Stomach smooth muscle (tissue), 2 donors: ENCODE results near the gene DIDO1.

Source experiments
- H3K27ac ChIP-seq: one replicate; pipeline ENCODE4 v1.7.0; 2013; ENCODE audit warnings: mild to moderate bottlenecking, low read length, inconsistent platforms
- H3K27me3 ChIP-seq, 2 donors: one replicate each; pipeline ENCODE4 v1.7.0; 2013; ENCODE audit warnings: low read length in 2 of 2; ENCODE audit not compliant: insufficient read depth in 2 of 2, control insufficient read depth in 1 of 2
- H3K36me3 ChIP-seq, 2 donors: one replicate each; pipeline ENCODE4 v1.7.0; 2013; ENCODE audit warnings: low read length in 2 of 2; ENCODE audit not compliant: control insufficient read depth in 2 of 2, insufficient read depth in 2 of 2
- H3K4me1 ChIP-seq: one replicate; pipeline ENCODE4 v1.7.0; 2013; ENCODE audit warnings: low read length; ENCODE audit not compliant: control insufficient read depth, insufficient read depth
- H3K4me3 ChIP-seq, 2 donors: one replicate each; pipeline ENCODE4 v1.7.0; 2013; ENCODE audit warnings: low read length in 2 of 2
- H3K9ac ChIP-seq, 2 donors: one replicate each; pipeline ENCODE4 v1.7.0; 2013; ENCODE audit warnings: low read length in 2 of 2, mild to moderate bottlenecking in 1 of 2
- H3K9me3 ChIP-seq, 2 donors: one replicate each; pipeline ENCODE4 v1.7.0; 2013; ENCODE audit warnings: low read length in 2 of 2; ENCODE audit not compliant: control insufficient read depth in 2 of 2
- donor health status: healthy.
- donor health status: Pancreatic carcinoma.

The DIDO1 gene

DNA sequence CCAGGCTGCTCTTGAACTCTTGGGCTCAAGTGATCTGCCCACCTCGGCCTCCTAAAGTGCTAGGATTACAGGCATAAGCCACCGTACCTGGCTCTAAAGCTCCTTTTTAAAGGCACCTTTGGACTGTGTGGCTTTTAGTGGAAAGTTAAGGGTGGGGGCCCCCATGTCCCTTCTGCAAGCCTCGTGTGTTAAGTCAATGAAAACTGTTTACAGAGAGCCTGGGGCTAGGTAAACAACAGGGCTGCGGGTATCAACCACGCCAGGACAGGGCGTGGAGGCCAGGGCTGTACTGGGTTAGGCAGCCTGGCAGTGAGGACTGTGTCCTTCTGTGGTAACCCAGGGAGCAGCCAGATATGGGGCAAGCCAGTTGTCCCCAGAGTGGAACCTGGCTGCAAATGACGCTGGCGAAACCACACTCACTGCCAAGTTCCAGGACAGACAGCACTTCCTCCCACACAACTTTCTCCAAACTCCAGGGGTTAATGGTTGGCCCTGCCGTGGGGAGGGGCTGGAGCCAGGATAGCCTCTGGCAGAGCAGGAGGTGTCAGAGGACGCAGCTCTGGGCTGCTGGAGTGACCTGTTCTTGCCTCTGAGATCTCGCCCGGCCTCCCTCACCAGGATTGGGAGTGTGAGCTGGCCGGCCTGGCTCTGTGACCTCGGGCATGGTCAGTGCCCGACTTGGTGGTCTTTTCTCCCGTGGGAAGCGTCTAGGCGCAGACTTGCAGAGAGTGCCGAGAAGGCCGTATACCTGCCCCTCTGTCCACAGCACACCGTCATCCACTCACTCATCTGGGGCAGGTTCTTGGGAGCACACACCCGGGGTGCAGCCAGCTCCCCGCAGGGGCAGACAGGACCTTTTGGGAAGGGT, 29.4 kb upstream of the DIDO1 start:
- Histone ChIP-seq H3K4me1 (peaks cover 25% of the 10 kb centered on the region), H3K27me3 (no peaks in the 10 kb centered on the region), H3K36me3 (peaks cover under 1 to 5% of the 10 kb centered on the region in 2 donors), H3K4me3 (no peak overlapping the region), H3K9ac (no peak overlapping the region), H3K27ac (no peak overlapping the region), H3K9me3 (no peaks in the 10 kb centered on the region)

DNA sequence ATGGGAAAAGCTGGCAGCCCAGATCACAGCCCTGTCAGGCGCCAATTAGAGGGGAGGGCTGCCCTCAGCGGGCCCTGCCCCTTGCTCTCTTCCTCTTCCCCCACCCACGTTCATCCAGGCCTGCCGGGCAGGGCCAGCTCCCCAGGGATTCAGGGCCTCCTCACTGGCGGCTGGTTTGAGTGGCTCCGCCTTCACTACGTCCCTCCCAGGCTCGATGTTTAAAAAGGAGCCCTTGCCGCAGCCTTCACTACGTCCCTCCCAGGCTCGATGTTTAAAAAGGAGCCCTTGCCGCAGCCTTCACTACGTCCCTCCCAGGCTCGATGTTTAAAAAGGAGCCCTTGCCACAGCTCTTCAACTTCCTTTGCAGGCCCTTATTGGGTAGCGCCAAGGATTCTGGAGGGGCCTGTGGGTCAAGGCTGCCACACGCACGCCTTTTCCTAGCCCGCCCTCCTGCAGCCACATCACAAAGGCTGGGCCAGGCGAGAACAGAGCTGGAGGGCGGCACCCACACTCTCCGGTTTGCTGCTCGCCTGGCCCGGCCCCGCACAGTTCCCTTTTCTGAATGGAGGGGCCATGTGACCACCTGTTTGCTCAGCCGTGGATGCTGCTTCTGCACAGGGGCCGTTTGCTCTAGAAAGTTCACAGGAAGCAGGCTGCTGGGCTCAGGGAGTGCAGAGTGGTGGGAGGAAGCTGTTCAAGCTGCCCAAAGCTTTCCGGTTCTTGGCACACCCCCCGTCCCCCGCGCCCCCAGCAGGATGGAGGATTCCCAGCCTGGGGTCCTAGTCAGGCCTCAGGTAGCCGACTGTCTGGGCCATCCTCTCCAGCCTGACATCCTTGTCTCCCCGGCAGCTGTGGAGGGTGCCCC, 27.8 kb upstream of the DIDO1 start:
- peak overlapping the region; percentile 98 for H3K27ac ChIP-seq
- peaks cover 17 to 20% of the 10 kb centered on the region in 2 donors for H3K36me3 ChIP-seq
- H3K4me1 ChIP-seq: peaks cover 25% of the 10 kb centered on the region
- peak overlapping the region; percentile 44 to 74 for H3K4me3 ChIP-seq
- no peaks in the 10 kb centered on the region for H3K9me3 ChIP-seq
- H3K9ac ChIP-seq: peak overlapping the region; percentile 82 to 89
- H3K27me3 ChIP-seq: no peaks in the 10 kb centered on the region

DNA sequence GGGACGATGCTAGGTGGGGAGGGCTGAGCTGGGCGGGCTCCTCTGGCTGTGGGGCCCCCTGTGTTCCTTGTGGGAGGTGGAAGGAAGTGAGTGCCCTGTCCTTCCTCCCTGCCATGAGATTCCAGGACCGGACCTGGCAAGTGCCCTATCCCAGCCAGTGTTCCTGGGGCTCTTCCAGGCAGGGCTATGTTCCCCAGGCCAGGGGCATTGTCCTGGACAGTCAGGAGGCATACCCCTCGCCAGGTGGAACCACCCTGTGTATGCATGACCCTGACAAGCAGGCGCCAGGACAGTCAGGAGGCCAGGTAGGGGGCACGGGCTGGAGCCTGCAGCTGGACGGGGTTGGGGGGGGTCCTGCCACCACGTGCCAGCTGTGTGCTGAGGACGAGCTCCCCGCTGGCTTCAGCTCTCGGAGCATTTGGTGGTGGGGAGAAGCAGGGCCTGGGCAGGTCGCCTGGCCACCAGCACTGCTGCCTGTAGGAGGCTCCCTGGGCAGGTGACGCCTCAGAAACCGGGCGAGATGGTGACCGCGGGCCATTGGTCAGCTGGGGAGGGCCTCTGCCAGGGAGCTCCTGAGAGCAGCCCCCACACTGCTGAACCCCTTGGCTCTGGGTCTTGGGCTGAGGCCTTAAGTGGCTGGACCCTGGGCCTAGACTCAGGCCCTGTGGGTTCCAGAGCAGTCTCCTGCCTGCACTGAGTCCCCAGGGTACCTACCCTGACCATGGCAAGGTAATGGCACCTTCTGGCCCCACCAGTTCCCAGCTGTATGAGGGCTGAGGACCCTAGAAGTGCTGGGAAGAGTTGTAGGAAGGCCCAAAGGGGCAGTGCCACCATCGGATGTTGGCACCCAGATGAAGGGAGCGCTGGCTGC, 26.9 kb upstream of the DIDO1 start:
- Histone ChIP-seq H3K4me3 (peak overlapping the region; percentile 44 to 74), H3K4me1 (peaks cover 25% of the 10 kb centered on the region), H3K36me3 (peaks cover 22 to 28% of the 10 kb centered on the region in 2 donors), H3K27me3 (no peaks in the 10 kb centered on the region), H3K27ac (peak overlapping the region; percentile 98), H3K9ac (peak overlapping the region; percentile 82 to 89), H3K9me3 (no peaks in the 10 kb centered on the region)

DNA sequence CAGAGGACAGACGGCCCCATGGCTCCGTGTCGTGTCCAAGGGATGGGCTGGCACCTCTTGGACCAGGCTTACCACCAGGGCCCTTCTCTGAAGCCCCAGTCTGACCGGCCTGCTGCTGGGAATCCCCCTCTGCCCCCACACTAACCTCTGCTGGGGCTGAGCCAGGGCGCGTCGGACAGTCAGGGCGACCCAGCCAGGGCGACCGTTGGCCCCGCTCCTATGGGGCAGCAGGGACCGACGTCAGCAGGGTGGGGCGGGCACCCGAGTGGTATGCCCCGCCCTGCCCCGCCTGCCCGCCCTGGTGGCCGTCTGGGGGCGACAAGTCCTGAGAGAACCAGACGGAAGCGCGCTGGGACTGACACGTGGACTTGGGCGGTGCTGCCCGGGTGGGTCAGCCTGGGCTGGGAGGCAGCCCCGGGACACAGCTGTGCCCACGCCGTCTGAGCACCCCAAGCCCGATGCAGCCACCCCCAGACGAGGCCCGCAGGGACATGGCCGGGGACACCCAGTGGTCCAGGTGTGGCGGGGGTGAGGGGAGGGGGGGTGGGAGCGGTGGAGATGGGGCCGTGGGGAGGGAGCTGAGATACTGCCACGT, 26.2 kb upstream of the DIDO1 start, which contains the start of gene SLC17A9:
Gene SLC17A9, plus strand, starts transcription at position 337 of the 595 bp plus-strand sequence. Its CDS starts 122 bp downstream, at position 459.
- H3K27me3 ChIP-seq: no peaks in the 10 kb centered on the region

DNA sequence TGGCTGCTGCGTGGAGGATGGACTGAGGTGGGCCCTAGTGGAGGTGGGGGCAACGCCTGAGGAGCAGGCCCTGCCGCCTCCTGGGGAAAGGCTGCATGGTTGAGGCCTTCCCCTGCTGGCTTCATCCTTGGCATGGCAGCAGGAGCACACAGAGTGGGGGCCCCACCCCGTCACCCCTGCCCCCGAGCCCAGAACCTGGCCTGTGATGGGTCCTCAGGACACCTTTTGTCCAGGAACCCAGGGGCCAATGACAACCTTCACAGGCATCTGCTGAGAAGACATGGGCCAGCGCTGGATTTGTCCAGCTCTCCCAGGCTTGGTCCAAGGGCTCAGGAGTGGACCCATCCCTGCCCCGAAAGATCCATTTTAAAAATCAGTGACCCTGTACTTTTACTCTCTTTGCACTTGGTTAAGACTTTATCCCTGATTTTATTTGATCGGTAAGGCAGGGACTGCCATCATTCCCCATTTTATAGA, 25.6 kb upstream of the DIDO1 start:
- Histone ChIP-seq H3K27me3 (no peaks in the 10 kb centered on the region), H3K36me3 (peaks cover 33 to 38% of the 10 kb centered on the region in 2 donors), H3K27ac (no peak overlapping the region), H3K4me1 (peaks cover 25% of the 10 kb centered on the region), H3K9me3 (no peaks in the 10 kb centered on the region), H3K9ac (peak overlapping the region in 1 of 2 donors; percentile 18), H3K4me3 (peak overlapping the region; percentile 1 to 55)

More for the DNA sequence above, 26.2 kb upstream of the DIDO1 start, which contains the start of gene SLC17A9:
- H3K9me3 ChIP-seq: no peaks in the 10 kb centered on the region
- peak within 1 kb of the TSS; percentile 44 to 74 for H3K4me3 ChIP-seq
- peaks cover 25% of the 10 kb centered on the region for H3K4me1 ChIP-seq
- H3K36me3 ChIP-seq: peaks cover 29 to 34% of the 10 kb centered on the region in 2 donors
- H3K9ac ChIP-seq: peak within 1 kb of the TSS; percentile 82 to 89
- H3K27ac ChIP-seq: peak within 1 kb of the TSS; percentile 98

DNA sequence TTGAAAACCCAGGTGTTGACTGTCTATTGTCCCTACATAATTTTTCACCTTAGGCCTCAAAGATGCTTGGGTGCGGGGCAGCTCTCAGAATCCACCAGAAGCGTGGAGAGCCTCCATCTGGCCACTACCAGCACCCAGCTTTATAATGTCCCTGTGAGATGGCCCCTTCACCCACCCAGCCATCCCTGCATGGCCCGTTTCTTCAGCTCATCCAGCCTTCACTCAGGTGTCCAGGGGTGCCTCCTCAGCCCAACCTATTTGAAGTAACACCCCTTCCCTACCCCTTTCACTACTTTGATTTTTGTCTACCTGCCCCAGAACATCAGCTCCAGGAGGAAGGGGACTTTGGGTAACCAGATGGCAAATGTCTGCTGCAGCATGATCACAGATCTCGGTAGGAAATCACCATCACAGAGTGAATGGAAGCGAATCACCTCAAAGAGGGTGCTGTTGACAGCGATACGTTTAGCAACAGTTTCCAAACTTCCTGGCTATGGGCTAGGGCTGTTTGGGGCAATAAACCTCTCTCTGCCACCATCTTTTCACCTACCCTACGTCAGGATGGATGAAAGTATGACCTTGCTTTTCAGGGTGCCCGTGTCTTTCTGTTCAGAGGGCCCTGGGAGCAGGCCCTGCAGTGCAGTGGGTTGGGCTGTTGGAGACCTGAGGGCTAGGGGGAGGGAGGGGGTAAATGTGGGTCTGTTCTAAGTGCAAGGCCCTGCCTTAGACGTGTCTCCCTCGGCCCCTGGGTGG, 25.0 kb upstream of the DIDO1 start:
- Histone ChIP-seq H3K27me3 (no peaks in the 10 kb centered on the region), H3K9me3 (no peaks in the 10 kb centered on the region), H3K9ac (no peak overlapping the region), H3K36me3 (peaks cover 39 to 44% of the 10 kb centered on the region in 2 donors), H3K4me3 (no peak overlapping the region), H3K4me1 (peaks cover 25% of the 10 kb centered on the region), H3K27ac (no peak overlapping the region)

DNA sequence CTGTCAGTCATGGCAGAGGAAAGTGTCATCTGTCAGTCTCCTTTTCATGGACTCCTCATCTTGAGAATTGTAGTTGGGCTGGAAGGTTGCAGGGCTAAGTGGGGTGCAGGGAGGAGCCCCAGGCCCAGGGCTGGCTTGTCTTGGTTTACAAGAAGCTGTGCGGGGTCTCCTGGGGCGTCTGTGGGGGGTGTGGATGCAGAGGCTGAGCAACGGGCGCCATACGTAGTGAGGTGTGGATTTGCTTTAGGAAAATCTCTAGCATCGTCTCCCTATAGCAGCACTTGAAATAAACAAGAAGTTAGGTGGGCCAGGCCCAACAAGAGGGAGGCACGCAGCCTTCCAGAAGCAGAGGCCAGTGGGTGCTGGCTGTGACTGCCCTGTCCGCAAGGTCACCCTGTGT, 24.4 kb upstream of the DIDO1 start:
- no peaks in the 10 kb centered on the region for H3K9me3 ChIP-seq
- no peak overlapping the region for H3K4me3 ChIP-seq
- peaks cover 45 to 50% of the 10 kb centered on the region in 2 donors for H3K36me3 ChIP-seq
- H3K27me3 ChIP-seq: no peaks in the 10 kb centered on the region
- H3K4me1 ChIP-seq: peaks cover 25% of the 10 kb centered on the region
- H3K9ac ChIP-seq: no peak overlapping the region
- H3K27ac ChIP-seq: no peak overlapping the region

DNA sequence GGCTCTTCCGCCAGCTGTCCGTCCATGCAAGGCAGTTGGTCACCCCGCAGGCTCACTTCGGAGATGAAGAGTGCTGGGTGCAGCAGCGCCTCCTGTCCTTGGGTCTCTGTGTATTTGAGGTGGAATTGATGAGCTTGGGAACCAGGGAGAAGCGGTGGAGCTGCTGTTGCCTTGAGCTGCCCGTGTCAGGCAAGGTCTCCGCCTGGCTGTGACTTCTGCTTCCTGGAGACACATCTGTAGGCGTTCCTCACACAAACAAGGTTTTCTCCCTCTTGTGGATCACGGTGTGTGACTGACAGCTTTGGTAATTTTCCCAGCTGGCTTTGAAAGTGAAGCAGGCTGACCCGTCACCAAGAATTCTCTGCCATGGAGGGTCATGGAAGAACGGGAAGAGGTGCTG, 23.7 kb upstream of the DIDO1 start:
- Histone ChIP-seq H3K36me3 (peaks cover 50 to 54% of the 10 kb centered on the region in 2 donors), H3K4me3 (no peak overlapping the region), H3K9ac (no peak overlapping the region), H3K9me3 (no peaks in the 10 kb centered on the region), H3K27ac (no peak overlapping the region), H3K27me3 (no peaks in the 10 kb centered on the region), H3K4me1 (peaks cover 25% of the 10 kb centered on the region)

DNA sequence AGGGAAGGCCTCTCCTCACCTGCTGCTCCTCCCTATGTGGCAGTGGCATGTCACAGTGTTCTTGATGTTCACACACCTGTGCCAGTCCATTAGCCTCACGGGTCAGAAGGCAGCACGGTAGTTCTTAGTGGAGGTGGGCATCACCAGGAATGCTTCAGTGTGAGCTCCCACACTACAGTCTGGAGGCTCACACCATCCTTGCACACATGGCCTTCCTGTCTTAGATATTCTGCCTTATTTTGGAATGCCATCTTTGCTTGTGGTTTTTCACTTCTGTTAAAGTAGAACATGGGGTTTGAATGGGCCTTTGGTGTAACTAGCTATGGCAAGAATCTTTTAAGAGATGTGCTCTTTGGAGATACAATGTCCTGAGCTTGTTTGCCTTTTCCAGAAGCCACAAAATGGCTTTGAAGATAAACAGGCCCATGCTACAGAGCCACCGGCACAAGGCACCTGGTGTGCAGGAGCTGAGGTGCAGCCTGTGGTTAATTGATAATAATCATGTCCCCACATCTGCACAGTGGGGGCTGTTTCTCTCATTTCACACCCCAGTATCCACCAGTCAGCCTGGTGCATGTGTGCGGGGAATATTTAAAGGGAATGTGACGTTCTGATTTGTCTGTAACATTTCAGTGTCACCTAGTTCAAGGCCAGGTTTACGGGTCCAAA, 23.0 kb upstream of the DIDO1 start:
- Histone ChIP-seq H3K4me3 (no peak overlapping the region), H3K9ac (no peak overlapping the region), H3K36me3 (peaks cover 56% of the 10 kb centered on the region in 2 donors), H3K27ac (no peak overlapping the region), H3K9me3 (no peaks in the 10 kb centered on the region), H3K27me3 (no peaks in the 10 kb centered on the region), H3K4me1 (peaks cover 21% of the 10 kb centered on the region)
